HL-60 (cell line): Measurements from ENCODE around the gene INTS7.

ENCODE experiments used
- DNase-seq, 2 experiments: peaks; one replicate each; pipeline ENCODE4 v3.0.0-alpha.2; 2010 to 2020; ENCODE audit warnings: low read depth in 1 of 2, low spot score in 1 of 2
- H3K27ac ChIP-seq: fragments of 250-450 bp; sonication (Bioruptor Pico); replicated peaks from 2 replicates; pipeline ENCODE4 v1.5.1; 2020; ENCODE audit warnings: mild to moderate bottlenecking, moderate library complexity
- H3K27me3 ChIP-seq: fragments of 250-450 bp; sonication (Bioruptor Pico); 2 replicates; pipeline ENCODE4 v1.5.1; 2021; ENCODE audit warnings: mild to moderate bottlenecking, moderate library complexity; ENCODE audit not compliant: insufficient read depth, poor library complexity, severe bottlenecking
- H3K4me3 ChIP-seq: replicated peaks from 2 replicates; pipeline ENCODE4 v1.5.1; 2011; ENCODE audit warnings: mild to moderate bottlenecking, control low read depth, low read length; ENCODE audit not compliant: insufficient read depth
- CTCF ChIP-seq: IDR thresholded peaks from one replicate; pipeline ENCODE4 v1.5.1; 2011; ENCODE audit warnings: low read length, control low read depth, inconsistent platforms; ENCODE audit not compliant: insufficient read depth
- GABPA ChIP-seq: IDR thresholded peaks from 2 replicates; pipeline ENCODE4 v1.6.1; 2012; ENCODE audit warnings: low read depth
- POLR2AphosphoS5 ChIP-seq: IDR thresholded peaks from 2 replicates; pipeline ENCODE4 v1.6.1; 2012; ENCODE audit warnings: low read depth
- SPI1 ChIP-seq: IDR thresholded peaks from 2 replicates; pipeline ENCODE4 v1.6.1; 2012; ENCODE audit warnings: low read depth, mild to moderate bottlenecking, borderline replicate concordance
- TF ChIP-seq, protein P1 (sequence below): IDR thresholded peaks from 2 replicates; pipeline ENCODE4 v1.6.1; 2012; ENCODE audit warnings: low read depth; ENCODE audit not compliant: insufficient replicate concordance

Gene INTS7

GRCh38 chr1:212042436-212042835, 7.1 kb upstream of the INTS7 start:
- DNase-seq = no peak
- Histone ChIP-seq H3K27ac (no peak overlapping the region), H3K4me3 (no peak overlapping the region), H3K27me3 (no peaks in the 10 kb centered on the region)
- TF ChIP-seq POLR2AphosphoS5 = no peak
- TF ChIP-seq GABPA = no peak
- TF ChIP-seq, protein P1, sequence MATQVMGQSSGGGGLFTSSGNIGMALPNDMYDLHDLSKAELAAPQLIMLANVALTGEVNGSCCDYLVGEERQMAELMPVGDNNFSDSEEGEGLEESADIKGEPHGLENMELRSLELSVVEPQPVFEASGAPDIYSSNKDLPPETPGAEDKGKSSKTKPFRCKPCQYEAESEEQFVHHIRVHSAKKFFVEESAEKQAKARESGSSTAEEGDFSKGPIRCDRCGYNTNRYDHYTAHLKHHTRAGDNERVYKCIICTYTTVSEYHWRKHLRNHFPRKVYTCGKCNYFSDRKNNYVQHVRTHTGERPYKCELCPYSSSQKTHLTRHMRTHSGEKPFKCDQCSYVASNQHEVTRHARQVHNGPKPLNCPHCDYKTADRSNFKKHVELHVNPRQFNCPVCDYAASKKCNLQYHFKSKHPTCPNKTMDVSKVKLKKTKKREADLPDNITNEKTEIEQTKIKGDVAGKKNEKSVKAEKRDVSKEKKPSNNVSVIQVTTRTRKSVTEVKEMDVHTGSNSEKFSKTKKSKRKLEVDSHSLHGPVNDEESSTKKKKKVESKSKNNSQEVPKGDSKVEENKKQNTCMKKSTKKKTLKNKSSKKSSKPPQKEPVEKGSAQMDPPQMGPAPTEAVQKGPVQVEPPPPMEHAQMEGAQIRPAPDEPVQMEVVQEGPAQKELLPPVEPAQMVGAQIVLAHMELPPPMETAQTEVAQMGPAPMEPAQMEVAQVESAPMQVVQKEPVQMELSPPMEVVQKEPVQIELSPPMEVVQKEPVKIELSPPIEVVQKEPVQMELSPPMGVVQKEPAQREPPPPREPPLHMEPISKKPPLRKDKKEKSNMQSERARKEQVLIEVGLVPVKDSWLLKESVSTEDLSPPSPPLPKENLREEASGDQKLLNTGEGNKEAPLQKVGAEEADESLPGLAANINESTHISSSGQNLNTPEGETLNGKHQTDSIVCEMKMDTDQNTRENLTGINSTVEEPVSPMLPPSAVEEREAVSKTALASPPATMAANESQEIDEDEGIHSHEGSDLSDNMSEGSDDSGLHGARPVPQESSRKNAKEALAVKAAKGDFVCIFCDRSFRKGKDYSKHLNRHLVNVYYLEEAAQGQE = no peak
- no peak for TF ChIP-seq SPI1
- no peak for TF ChIP-seq CTCF

GRCh38 chr1:212040629-212041412, 5.5 kb upstream of the INTS7 start:
- no peak for DNase-seq
- Histone ChIP-seq H3K27ac (no peak overlapping the region), H3K27me3 (no peaks in the 10 kb centered on the region), H3K4me3 (no peak overlapping the region)
- TF ChIP-seq POLR2AphosphoS5 (no peak), CTCF (no peak), GABPA (no peak), SPI1 (no peak)
- TF ChIP-seq, protein P1 = no peak

GRCh38 chr1:212039622-212040021, 4.3 kb upstream of the INTS7 start:
- TF ChIP-seq SPI1 (no peak), CTCF (no peak), POLR2AphosphoS5 (no peak)
- TF ChIP-seq, protein P1 = no peak

More at GRCh38 chr1:212039622-212040021, 4.3 kb upstream of the INTS7 start:
- Histone ChIP-seq H3K27me3 (no peaks in the 10 kb centered on the region), H3K27ac (no peak overlapping the region), H3K4me3 (no peak overlapping the region)
- no peak for DNase-seq
